ENCODE measurements around the gene NTRK2.

GRCh38 chr9:84815554-84815953, 146.0 kb downstream of the NTRK2 start:
- TF ChIP-seq CREB5 (CRISPR knock-in tag; IDR thresholded peaks at IDR 0.05; ENCODE audit: low read depth) (no peak), ZC3H10 (CRISPR knock-in tag; IDR thresholded peaks at IDR 0.05) (no peak), PPARA (CRISPR knock-in tag; IDR thresholded peaks at IDR 0.05; ENCODE audit: borderline replicate concordance) (no peak)
